Activated CD4-positive, alpha-beta T cell treated with anti-CD3 and anti-CD28 coated beads, Interleukin-10, Interleukin-2, amounts not matched to agents 100 ng/mL and 50 ng/mL, durations not matched to agents 16 hours and 8 hours (primary cell): ENCODE data around the gene ZFP57.
"Not testable (repeated sequence)": the region's sequence is repeated elsewhere in the genome, so short reads cannot be mapped to it uniquely, and the experiment has no call there.

Experiments
- DNase-seq: peaks from one replicate; pipeline ENCODE4 v3.0.0-alpha.2; 2020

Gene ZFP57

DNA sequence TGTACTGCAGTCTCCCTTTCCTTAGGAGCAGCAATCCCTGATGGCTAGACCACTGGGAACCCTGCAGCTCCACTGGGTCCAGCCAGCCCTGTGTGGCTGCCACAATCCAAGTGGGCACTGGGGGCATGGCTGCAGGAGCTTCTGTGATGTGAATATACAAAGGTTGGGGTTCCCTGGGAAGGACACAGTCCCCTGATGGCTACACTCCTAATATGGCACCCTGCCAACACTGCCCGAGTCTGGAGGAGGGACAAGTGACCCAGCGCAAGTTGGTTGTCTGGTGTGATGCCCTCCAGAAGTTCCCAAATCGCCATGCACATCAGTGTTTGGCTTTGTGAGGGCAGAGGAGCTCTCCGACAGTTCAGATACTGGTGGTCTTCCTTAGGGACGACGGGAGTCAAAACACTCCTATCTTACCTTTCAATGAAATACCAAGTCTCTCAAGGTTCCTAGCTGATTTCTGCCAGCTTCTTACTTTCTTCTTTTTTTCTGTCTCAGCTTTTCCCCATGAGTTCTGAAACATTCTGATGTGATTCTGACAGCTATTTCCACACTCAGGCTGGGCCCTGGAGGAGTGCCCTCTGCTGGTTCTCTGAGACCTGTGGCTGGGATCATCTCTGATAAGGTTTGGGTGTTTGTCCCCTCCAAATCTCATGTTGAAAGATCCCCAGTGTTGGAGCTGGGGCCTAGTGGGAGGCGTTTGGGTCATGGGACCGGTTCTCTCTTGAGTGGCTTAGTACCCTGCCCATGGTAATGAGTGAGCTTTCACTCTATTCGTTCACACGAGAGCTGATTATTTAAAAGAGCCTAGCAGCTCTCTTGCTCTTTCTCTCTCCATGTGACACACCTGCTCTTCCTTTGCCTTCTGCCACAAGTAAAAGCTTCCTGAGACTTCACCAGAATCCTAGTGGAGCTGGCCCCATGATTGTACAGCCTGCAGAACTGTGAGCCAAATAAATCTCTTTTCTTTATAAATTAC lies 15.5 kb upstream of the ZFP57 start:
- DNase-seq: peak; percentile 23

DNA sequence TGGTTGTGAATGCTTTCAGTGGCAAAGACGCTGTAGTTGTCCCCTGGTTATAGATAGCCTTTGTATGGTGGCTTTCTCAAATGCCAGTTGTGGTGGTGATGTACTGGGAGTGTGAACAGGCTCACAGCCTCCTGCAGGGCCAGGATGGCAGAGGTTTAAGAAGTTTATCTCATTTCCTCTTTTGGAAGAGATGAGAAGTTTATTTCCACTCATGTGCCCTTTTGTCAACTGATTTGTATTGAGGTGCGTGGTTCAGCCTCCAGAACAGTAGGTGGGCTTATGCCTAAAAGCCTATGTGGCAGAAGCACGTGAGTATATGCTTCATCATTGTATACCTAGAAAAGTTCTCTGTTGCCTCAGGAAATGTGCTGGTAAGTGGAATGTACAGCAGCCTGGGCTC lies 13.7 kb upstream of the ZFP57 start:
- DNase-seq: no peak

DNA sequence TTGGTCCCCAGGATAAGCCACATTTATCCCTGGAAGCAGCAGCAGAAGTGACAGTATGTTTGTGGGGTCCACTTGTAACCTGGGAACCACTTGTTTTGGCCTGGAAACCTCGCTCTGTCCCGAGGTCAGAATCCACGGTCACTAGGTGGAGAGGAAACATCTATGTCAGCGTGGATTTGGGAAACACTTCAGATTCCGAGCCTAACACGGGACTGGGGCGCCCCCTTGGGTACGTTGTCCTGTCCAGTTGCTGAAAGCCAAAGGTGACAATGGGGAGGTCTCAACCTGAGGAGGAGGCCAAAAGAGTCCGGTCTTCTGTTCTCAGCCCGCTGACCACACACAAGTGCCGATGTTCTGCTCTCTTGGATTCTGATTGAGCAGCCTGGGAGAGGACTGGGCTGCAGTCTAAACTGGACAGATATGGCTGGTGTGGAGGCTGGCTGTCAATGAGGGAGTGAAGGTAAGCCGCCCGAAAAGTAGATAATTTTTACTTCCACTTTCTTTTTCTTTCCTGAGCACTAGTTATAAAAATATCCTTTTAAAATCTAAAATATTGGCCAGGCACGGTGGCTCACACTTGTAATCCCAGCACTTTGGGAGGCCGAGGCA lies 4.9 kb upstream of the ZFP57 start:
- DNase-seq: no peak

DNA sequence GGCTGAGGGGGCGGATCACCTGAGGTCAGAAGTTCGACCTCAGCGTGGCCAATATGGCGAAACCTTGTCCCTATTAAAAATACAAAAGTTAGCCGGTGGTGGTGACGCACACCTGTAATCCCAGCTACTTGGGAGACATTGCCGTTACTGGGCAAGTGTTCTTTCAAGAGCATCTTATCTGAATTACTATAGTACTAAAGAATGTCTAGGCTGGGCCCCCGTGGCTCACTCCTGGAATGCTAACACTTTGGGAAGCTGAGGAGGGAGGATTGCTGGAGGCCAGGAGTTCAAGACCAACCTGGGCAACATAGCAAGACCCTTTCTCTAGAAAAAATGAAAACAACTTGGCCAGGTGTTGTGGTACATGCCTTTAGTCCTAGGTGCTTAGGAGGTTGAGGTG lies 859 bp upstream of the ZFP57 start:
- DNase-seq: no peak

DNA sequence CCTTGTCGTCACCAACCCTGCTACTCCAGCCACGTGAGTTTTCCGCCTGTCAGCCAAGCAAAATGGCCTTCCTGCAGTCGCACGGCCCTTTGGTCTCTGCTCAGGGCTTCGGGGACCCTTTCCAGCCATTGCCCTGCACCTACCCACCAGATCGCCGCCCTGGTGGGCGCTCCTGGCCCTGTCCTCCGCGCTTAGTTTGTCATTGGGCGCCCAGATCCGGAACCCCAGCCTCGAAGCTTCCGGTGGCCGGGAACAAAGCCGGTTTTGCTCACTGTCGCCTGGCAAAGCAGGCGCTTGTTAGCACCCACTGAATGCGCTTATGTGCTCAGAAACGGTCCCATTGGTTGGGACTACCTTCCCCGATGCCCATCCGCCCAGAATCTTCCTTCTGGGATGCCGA lies 536 bp downstream of the ZFP57 start:
- DNase-seq: no peak

DNA sequence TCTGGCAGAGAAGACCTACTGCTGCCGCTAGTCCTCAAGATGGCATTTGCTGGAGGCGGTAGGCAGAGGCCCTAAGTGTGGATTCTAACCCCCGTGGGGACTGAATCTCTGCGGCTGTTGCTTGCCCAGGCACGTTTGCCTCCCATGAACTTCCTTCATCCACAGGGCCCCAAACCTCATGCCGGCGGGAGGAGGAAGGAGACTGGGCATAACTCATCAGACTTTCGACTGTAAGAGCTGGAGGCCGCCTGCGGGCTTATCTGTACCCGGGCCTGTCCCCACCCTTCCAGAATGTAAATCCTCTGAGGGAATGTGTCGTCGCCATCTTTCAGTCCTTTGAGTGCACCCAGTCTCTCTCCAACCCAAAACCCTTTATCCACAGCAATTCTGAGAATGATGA lies 990 bp downstream of the ZFP57 start:
- no peak for DNase-seq

DNA sequence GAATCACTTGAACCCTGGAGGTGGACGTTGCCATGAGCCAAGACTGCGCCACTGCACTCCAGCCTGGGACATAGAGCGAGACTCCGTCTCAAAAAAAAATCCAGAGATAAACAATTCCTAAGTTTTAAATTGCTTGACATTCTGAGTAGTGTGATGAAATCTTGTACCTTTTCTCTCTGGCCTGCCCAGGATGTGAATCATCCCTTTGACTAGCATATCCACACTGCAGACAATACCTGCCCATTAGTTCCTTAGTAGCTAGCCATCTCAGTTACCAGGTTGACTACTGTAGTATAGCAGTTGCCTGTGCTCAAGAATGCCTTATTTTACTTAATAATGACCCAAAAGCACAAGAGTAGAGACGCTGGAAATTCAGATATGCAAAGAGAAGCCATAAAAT lies 2.8 kb downstream of the ZFP57 start:
- DNase-seq: no peak

DNA sequence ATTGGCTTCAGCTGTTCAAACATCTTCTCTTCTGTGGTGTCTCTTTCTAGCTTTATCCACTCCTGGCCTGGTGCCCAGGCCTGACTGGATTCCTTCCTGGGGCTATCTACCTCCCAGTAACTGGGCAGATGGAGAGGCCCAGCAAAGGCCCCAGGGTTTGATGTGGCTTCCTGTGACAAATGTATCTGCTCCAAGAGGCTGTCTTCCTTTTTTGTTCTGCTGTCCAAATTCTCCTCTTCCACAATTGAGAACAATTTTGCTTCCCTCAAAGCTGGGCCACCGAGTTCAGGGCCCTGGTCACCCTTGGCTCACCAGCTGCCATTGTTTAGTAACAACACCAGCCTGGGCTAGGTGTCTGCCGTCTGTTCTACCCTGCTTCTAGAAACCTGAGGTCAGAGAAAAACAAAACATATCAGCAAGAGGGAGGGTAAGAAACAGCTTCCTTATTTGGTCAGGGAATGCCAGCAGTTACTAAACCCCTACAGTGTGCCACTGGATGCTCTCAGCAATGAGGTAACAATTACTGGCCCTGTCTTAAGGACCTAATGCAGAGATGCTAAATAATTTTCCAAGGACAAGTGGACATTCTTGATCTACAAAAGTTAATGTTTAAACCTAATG lies 3.9 kb downstream of the ZFP57 start:
- DNase-seq: no peak

DNA sequence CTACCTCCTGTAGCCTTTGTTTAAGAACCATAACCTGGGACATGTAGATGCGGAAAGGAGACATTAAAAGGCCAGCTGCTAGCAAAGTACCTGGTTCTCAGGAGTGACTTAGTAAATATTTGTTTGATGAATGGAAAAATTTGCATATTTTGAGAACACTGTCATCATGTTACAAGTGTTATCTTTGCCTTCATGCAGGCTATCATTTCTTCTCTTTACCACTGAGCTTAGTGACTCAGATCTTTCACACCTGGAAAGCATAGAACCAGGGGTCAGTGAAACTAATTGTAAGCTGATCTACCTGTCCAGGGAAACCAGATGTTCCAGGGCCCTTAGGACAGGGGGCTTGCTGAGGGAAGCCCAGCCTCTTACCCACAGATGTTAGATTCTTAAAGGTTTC lies 5.4 kb downstream of the ZFP57 start:
- DNase-seq: no peak

DNA sequence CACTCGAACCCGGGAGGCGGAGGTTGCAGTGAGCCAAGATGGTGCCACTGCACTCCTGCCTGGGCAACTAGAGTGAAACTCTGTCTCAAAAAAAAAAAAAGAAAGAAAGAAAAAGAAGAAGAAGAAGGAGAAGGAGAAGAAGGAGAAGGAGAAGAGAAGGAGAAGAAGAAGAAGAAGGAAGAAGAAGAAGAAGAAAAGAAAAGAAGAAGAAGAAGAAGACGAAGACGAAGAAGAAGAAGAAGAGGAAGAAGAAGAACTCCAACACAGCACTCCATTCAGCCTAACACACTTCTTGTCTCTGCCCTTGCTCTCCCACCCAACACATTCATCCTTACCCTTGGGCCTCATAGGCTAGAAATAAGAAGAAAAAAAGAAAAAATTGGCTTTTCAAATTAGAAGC lies 6.9 kb downstream of the ZFP57 start:
- no peak for DNase-seq

DNA sequence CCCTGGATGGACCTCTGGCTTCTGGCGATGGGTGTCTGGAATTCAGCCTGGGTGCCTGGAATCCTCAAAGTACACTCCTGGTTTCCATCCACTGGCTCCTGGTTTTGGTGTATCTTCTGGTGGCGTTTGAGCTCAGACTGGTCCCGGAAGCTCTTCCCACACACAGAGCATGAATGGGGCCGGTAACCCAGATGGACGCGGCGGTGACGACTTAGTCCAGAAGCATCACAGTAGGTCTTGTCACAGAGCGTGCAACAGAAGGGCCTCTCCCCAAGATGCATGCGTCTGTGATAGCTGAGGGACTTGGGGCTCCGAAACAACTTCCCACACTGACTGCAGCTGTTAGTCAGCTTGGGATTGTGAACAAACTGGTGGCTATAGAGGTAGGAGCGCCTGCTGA lies 7.8 kb downstream of the ZFP57 start:
- DNase-seq: no peak

DNA sequence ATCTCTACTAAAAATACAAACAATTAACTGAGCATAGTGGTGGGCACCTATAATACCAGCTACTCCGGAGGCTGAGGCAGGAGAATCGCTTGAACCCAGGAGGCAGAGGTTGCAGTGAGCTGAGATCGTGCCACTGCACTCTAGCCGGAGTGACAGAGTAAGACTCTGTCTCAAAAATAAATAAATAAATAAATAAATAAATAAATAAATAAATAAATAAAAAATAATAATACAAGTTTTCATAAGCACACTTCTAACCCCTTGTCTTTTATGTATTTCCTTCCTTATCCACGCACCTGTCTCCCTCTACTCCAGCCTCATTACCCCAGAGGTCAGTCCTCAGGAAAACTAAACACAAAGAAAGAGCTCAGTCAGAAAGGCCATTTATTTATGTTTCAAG lies 8.8 kb downstream of the ZFP57 start:
- DNase-seq: not testable (repeated sequence)

DNA sequence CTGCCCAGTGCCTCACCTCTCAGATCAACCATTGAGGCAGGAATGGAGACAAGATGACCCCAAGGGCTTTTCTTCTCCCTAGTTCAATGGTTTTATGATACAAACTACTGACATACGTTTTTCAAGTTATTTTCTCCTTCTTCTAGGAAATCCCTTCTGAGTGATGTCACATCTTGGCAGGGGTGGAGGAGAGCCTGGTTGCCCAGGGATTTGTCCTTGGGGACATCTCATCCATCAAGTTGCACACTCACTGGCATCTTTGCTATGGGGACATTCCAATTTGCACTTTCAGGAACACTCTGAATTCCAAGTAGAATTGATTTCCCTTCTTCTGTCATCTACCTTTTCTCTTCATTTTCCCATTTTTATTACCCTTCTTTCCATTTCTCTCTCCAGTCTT lies 9.9 kb downstream of the ZFP57 start:
- no peak for DNase-seq

DNA sequence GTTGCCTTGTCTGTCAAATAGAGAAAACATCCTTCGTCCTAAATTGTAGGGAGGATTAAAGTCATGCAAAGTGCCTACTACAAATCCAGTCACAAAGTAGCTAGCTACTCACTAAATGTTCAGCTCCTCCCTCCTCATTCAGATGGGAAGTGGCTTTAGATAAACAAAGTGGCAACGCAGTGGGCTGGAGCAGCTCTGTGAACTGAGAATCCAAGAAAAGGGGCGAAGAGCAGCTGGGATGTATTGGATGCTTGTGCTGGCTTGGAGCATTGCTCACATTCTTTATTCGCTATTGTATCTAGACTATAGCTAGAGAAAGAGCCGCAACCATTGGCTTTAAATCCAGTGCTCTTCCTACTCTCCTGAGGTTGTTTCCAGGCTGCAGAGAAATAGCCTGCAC lies 13.8 kb downstream of the ZFP57 start:
- no peak for DNase-seq

DNA sequence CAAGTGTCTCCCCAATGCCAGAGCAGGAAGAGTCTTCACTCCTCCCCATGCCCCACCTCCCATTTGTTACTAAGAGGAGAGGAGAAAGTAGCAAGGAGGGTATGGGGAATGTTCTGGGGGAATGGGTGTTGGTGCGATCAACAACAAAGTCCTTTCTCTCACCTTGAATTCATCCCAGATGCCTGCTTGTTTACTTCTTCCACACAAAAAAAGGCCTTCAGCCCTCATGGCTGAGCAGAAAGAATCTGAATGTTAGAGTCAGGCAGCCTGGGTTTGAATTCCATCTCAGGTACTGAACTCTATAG lies 14.2 kb downstream of the ZFP57 start:
- no peak for DNase-seq

DNA sequence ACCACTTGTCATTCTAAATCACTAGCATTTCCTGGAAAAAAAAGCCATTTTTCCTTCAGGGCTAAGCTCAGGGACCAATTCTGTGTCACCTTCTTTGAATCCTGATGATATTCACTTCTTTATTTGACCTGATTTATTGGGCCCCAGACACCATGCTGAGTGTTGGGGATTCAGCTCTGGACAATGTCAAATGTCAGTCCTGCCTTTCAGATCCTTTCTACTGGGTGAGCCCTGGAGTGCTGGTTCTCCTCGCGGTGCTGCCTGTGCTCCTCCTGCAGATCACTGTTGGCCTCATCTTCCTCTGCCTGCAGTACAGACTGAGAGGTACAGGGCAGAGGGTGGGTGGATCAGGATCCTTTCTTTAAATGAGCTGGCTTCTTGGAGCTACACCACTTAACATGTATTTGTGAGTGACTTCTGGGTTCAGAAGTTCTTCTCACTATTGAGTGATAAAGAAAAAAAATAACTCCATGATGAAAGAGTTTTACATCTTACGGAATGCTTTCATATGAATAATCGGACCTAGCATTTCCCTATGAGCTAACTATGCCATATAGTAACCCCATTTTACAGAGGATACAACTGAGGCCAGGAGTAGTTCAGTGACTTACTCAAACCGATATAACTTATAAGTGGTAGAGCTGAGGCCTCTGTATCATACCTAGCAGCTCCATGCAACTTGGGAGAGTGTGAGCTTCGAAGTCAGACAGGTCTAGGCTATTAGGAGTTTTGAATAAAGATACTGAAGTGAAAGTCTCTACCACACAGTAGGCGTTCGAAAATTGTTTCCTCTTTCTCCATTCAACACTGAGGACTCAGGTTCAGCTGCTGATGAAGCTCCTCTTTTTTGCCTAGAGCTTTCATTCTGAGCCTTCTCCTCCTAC lies 14.8 kb downstream of the ZFP57 start:
- no peak for DNase-seq

DNA sequence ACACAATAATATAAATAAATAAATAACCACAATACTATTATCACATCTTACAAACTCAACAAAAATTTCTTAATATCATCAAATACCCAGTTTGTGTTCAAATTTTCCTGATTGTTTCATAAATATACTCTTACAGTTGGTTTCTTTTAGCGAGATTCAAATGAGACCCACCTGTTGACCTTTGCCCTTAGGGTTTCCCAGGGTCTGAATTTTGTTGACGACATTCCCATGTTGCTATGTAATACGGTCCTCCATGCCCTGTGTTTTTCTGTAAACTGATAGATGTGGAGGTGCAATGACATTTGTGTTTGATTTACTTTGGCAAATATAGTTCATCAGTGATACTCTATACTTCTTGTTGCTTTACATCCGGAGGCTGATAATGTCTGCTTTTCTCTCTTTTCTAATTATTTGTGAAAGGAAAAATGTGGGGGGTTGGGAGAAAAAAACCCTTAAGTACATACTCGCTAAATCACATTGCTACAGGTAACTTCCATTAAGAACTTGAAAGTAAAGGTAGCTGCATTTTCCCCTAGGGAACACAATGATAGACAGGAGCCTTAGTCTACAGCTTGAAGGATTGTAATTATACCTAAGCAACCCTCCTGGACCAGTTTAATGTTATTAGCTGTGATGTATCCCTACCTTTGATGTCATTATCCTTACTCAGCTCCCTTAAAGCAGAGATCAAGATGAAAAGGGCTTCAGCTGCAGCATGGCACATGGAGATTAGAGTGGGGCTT lies 17.5 kb downstream of the ZFP57 start:
- no peak for DNase-seq

DNA sequence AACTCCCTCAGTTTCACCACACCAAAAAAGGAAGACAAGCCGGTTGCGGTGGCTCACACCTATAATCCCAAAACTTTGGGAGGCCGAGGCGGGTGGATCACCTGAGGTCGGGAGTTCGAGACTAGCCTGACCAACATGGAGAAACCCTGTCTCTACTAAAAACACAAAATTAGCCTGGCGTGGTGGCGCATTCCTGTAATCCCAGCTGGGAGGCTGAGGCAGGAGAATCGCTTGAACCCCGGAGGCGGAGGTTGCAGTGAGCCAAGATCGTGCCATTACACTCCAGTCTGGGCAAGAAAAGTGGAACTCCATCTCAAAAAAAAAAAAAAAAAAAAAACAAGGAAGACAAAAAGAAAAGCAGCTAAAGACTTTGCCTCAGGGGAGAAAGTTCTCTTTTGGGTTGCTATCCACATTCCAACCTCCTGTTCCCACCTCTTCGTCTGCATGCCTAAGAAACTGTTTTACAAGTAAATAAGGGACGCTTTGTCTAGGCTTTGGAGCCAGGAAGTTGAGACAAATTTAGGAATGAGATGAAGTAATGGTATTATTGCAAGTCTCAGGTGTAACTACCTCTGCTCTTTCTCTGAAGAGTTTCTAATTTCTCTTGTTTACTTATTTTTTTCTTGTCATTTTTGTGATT lies 19.3 kb downstream of the ZFP57 start:
- DNase-seq: not testable (repeated sequence)

DNA sequence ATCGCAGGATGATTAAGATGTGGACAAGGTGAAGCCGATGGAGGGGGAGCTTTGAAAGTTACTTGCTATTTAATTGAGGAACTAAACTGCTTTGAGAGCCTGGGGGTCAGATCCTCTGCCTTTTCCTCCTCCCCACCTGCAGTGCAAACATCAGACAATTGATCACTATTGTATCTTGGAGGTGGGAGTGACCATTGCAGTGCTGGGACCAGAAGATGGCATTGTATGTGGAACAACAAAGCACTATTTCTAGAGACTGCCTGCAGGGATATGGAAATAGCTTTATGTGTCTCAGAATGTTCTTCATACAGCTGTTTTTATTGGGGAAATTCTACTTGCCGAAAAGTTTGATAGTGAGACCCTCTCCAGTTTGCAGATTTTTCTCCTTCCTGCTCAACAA lies 19.9 kb downstream of the ZFP57 start:
- no peak for DNase-seq

DNA sequence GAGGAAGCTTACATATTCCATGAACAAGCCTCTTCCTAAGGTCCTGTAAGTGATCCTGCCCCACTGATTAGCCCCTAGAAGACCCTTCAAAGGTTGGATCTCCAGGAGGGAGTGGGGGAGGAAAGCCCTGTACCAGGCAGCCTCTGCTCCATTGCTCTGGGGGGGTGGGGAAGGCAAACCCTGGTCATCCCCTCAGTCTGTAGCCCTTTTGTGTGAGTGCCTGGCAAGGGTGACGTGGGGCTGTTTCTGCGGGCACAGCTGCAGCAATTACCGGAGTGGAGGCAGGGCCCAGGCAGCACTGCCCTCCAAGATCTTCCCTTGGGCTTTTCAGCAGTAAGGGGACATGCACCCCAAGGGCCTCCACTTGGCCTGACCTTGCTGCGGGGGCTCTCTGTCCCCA lies 24.2 kb downstream of the ZFP57 start, which contains the start of gene MOG:
MOG (plus strand) TSS at position 295 of the 400 bp plus-strand sequence. CDS start 118 bp downstream, outside the sequence.
- no peak for DNase-seq

DNA sequence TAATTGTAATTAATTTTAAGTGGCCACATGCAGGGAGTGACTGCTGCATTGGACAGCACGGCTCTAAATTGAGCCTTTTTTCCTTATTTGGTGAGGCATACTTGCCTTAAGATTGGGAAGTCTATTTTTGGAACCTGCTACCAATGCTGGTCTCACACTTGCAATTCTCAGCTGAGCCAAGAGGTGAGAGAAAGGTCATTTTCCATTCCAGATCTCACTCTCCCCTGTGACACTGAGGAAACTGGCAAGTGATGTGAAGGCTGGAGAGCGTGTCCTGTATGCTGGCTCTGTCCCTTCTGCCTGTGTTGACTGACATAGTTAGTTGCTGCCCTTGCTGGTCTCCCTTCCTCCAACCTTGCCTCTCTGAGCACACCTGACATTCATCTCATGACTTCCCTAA lies 24.8 kb downstream of the ZFP57 start:
- no peak for DNase-seq

DNA sequence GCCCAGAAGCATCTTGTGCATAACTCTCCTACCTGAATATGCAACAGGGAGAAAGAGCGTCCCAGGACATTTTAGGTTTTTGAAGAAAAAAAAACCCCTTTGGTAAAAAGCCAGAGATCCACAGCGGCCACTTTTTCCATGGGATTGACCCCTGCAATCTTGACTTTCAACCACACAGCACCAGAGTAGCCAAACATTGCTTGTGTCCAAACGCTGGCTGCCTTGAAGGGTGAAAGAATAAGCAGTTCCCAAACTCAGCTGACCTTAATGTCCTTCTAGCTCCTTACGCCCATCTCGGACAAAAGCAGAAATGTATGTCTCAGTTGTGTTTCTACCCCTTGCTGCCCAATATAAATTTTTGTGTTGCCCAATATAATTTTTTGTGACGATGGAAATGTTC lies 25.3 kb downstream of the ZFP57 start:
- DNase-seq: no peak
